HEK293T (cell line): ENCODE results near the gene WDR11.
"Not testable (repeated sequence)": the region's sequence is repeated elsewhere in the genome, so short reads cannot be mapped to it uniquely, and the experiment has no call there.

ENCODE experiments used
- BHLHE40 ChIP-seq: fragments of 450-650 bp; IDR thresholded peaks from 2 replicates; pipeline ENCODE4 v1.6.1; 2016; ENCODE audit warnings: mild to moderate bottlenecking, moderate library complexity, borderline replicate concordance
- CTBP1 ChIP-seq: fragments of 450-650 bp; IDR thresholded peaks from 2 replicates; pipeline ENCODE4 v1.6.1; 2016; ENCODE audit warnings: borderline replicate concordance
- FOXA1 ChIP-seq: fragments of 450-650 bp; IDR thresholded peaks from 2 replicates; pipeline ENCODE4 v1.6.1; 2016; ENCODE audit warnings: mild to moderate bottlenecking
- FOXM1 ChIP-seq: fragments of 450-650 bp; IDR thresholded peaks from 2 replicates; pipeline ENCODE4 v1.6.1; 2017; ENCODE audit warnings: mild to moderate bottlenecking, borderline replicate concordance
- NFRKB ChIP-seq: fragments of 450-650 bp; IDR thresholded peaks from 2 replicates; pipeline ENCODE4 v1.6.1; 2016; ENCODE audit warnings: mild to moderate bottlenecking, moderate library complexity

DNA sequence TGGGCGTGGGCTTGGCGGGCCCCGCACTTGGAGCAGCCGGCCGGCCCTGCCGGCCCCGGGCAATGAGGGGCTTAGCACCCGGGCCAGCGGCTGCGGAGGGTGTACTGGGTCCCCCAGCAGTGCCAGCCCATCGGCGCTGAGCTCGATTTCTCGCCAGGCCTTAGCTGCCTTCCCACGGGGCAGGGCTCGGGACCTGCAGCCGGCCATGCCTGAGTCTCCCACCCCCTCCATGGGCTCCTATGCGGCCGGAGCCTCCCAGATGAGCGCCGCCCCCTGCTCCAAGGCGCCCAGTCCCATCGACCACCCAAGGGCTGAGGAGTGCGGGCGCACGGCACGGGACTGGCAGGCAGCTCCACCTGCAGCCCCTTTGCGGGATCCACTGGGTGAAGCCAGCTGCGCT, 72.7 kb downstream of the WDR11 start:
- not testable (repeated sequence) for TF ChIP-seq CTBP1, NFRKB, FOXM1, BHLHE40, FOXA1
